AG09319 (cell line): ENCODE data around the gene MLLT10.

Source experiments
- DNase-seq: peaks from one replicate; pipeline ENCODE4 v3.0.0-alpha.2; 2010; ENCODE audit warnings: low read depth; ENCODE audit errors: extremely low read depth
- TF ChIP-seq, protein P1 (sequence below): IDR thresholded peaks from 2 replicates; pipeline ENCODE4 v1.5.1; 2011; ENCODE audit warnings: low read depth, mild to moderate bottlenecking, inconsistent platforms, low read length, moderate library complexity

Gene MLLT10

GRCh38 chr10:21514818-21515351, 19.1 kb upstream of the MLLT10 start:
- TF ChIP-seq, protein P1, sequence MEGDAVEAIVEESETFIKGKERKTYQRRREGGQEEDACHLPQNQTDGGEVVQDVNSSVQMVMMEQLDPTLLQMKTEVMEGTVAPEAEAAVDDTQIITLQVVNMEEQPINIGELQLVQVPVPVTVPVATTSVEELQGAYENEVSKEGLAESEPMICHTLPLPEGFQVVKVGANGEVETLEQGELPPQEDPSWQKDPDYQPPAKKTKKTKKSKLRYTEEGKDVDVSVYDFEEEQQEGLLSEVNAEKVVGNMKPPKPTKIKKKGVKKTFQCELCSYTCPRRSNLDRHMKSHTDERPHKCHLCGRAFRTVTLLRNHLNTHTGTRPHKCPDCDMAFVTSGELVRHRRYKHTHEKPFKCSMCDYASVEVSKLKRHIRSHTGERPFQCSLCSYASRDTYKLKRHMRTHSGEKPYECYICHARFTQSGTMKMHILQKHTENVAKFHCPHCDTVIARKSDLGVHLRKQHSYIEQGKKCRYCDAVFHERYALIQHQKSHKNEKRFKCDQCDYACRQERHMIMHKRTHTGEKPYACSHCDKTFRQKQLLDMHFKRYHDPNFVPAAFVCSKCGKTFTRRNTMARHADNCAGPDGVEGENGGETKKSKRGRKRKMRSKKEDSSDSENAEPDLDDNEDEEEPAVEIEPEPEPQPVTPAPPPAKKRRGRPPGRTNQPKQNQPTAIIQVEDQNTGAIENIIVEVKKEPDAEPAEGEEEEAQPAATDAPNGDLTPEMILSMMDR: no peak
- DNase-seq: no peak

DNA sequence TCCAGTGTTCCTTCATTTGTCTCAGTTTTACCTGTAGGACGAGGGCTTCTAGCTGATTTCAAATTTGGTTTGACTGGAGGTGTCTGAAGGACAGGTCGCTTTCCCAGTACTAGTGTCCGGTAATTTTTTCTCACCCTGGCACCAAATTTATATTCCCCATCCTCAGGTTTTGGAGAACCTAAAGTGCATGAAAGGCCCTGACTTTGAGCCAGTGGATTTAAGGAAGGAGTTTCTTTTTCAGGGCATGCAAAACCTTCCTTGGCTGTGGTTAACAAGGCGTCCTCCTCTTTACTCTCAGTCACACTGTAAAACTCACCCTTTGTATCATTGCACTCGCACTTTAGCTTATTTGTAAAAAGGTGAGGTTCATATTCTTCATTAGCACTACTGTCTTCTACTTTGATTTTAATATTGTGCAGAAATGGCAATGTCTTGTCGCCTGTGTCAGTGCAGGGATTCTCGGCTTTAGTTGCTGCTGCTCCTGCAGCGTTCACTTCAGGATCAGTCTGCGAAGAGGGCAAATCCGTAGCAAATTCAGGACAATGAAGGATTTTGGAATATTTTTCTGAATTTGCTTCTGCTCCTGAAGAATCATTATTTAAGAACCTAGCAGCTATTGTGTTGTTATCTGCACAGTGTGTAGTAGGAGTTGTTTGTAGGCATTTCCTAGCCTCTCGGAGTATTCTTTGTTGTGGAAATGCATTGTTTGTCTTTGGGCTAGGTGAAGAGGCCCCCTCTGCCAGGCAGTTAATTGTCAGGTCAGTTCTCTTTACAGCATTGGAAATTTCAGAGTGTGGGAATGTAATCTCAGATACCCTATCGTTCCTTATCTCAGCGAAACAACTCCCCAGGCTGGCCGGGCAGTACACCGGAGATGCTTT, 18.4 kb upstream of the MLLT10 start:
- DNase-seq: no peak
- TF ChIP-seq, protein P1: no peak

- TF ChIP-seq, protein P1: no peak
- no peak for DNase-seq
Observed at GRCh38 chr10:21516242-21517131, 17.5 kb upstream of the MLLT10 start.

DNA sequence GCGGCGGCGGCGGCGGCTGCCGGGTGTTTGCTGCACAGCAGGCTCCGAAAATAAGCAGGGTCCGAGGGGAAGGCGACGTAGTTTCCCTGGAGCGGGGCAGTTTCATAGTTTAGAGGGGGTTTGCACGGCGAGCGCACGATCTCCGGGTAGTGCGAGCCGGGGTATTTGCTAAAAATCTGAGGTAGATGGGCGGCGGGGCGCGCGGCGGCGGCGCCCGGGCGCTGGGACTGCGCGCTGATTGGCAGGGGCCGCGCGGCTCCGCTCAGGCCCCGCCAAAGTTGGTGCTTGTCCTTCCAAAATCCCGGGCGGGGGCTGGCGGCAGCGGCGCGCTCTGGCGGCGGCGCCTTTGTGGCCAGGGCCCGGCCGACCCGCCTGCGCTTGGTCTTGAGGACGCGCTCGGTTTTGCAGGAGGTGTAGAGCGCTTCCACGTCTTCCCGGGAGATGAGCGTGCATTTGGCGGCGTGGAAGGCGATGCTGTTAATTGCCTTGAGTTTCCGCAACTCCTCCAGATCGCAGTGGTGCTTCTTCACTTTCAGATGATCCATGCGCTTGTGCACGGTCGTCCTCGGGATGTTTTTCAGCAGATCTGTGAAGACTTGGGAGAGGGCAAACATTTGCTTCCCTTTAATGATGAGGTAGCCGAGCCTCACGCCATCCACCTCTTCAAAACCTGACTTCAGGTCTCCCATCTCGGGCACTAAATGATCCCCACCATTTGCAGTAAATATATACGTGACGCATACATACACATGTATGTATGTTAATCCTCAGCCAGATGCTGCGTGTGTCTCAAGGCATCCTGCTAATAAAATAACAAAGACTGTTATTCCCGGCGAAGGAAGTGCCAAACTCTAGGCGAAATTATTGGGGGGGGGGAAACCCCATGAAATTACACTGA, 16.6 kb upstream of the MLLT10 start:
- DNase-seq: no peak
- TF ChIP-seq, protein P1: no peak

GRCh38 chr10:21518149-21518640, 15.8 kb upstream of the MLLT10 start:
- TF ChIP-seq, protein P1: no peak
- no peak for DNase-seq

GRCh38 chr10:21518641-21519396, 15.2 kb upstream of the MLLT10 start:
- TF ChIP-seq, protein P1: no peak
- DNase-seq: no peak
